K562 (cell line): ENCODE measurements around the gene CDC42EP3. TPM values are rescaled to one million over a fixed set of nuclear protein-coding genes. Genes with fewer than 3 reads are reported as not detected.

ENCODE experiments used
- ATAC-seq: fragments of 200-7000 bp; cut with Tn5 transposase; 3 replicates; pipeline ENCODE4 v1.9.1; 2020; ENCODE audit warnings: moderate library complexity
- BruUV-seq: library from RNA; stranded (reverse); fragments of 400-500 nt; replicated peaks from 2 replicates; lab custom pipeline; 2021; lab: Mats Ljungman, UMichigan
- CTCF ChIA-PET: fragments of 300-600 bp; formaldehyde crosslinking; extraction: SDS; loops from one replicate; lab custom pipeline; 2021; ENCODE audit warnings: low intra/inter-chr PET ratio; lab: Yijun Ruan, JAX
- POLR2A ChIA-PET: fragments of 300-600, 350-650 bp; sonication (Branson Sonifier 250); formaldehyde crosslinking; extraction: SDS; loops from one replicate; lab custom pipeline; 2021; ENCODE audit warnings: antibody characterized with exemption, inconsistent platforms; lab: Yijun Ruan, JAX
- DNase-seq, 4 experiments: peaks; one replicate each; pipeline versions ENCODE4 v3.0.0 to v3.0.0-alpha.2; 2011 to 2018; ENCODE audit warnings: low spot score in 3 of 4, mixed read lengths in 3 of 4; ENCODE audit errors: extremely low read depth in 1 of 4
- FAIRE-seq: peaks from 2 replicates; lab custom pipeline; 2011; peaks lifted over from hg19 to GRCh38; lab: Jason Lieb, UNC
- H2AFZ ChIP-seq: 2 replicates; pipeline ENCODE4 v1.6.0; 2011; ENCODE audit warnings: low read depth, low read length, control low read depth, inconsistent platforms
- H3K27ac ChIP-seq: fragments of 200-600 bp; 3 replicates; pipeline ENCODE4 v1.8.0; 2011; ENCODE audit warnings: low read depth, mild to moderate bottlenecking, control low read depth, inconsistent platforms, low read length, moderate library complexity, mixed read lengths; ENCODE audit errors: extremely low read depth
- H3K27me3 ChIP-seq, 2 experiments: fragments of 300-600 bp in 1 of 2; 2 replicates in 1 of 2; 3 replicates in 1 of 2; pipeline versions ENCODE4 v1.6.0 to v1.8.0; 2011; ENCODE audit warnings: inconsistent platforms in 2 of 2, low read length in 2 of 2, mild to moderate bottlenecking in 1 of 2, mixed read lengths in 1 of 2, moderate library complexity in 1 of 2; ENCODE audit not compliant: control insufficient read depth in 2 of 2, insufficient read depth in 2 of 2
- H3K36me3 ChIP-seq: fragments of 300-600 bp; 3 replicates; pipeline ENCODE4 v1.8.0; 2011; ENCODE audit warnings: mild to moderate bottlenecking, low read length, inconsistent platforms; ENCODE audit not compliant: control insufficient read depth, insufficient read depth
- H3K4me1 ChIP-seq, 2 experiments: fragments of 200-600 bp in 1 of 2; replicated peaks in 1 of 2; 2 replicates in 1 of 2; 3 replicates in 1 of 2; pipeline versions ENCODE4 v1.5.1 to v1.8.0; 2011; ENCODE audit warnings: inconsistent platforms in 2 of 2, low read length in 2 of 2, mild to moderate bottlenecking in 1 of 2, mixed read lengths in 1 of 2, moderate library complexity in 1 of 2; ENCODE audit not compliant: control insufficient read depth in 2 of 2, insufficient read depth in 2 of 2
- H3K4me2 ChIP-seq: 2 replicates; pipeline ENCODE4 v1.6.1; 2011; ENCODE audit warnings: low read length, control low read depth, inconsistent platforms, mixed read lengths; ENCODE audit not compliant: insufficient read depth
- H3K4me3 ChIP-seq: fragments of 200-600 bp; sonication (generic), shearing (Covaris generic); 2 replicates; pipeline ENCODE4 v1.5.1; 2016; ENCODE audit warnings: control low read depth, inconsistent platforms
- H3K79me2 ChIP-seq: fragments of 200-600 bp; 3 replicates; pipeline ENCODE4 v1.8.0; 2011; ENCODE audit warnings: low read length, inconsistent platforms; ENCODE audit not compliant: control insufficient read depth, insufficient read depth
- H3K9ac ChIP-seq, 2 experiments: 2 replicates each; pipeline versions ENCODE4 v1.6.0 to v1.6.1; 2011; ENCODE audit warnings: low read depth in 2 of 2, low read length in 2 of 2, control low read depth in 1 of 2, inconsistent platforms in 1 of 2, mild to moderate bottlenecking in 1 of 2, mixed read lengths in 1 of 2; ENCODE audit not compliant: insufficient read depth in 1 of 2
- H3K9me1 ChIP-seq: one replicate; pipeline ENCODE4 v1.6.0; 2011; ENCODE audit warnings: inconsistent platforms, mild to moderate bottlenecking, low read length, moderate library complexity; ENCODE audit not compliant: control insufficient read depth, insufficient read depth
- H3K9me3 ChIP-seq: replicated peaks from 2 replicates; pipeline ENCODE4 v1.5.1; 2011; ENCODE audit warnings: low read depth, low read length, inconsistent platforms; ENCODE audit not compliant: control insufficient read depth, insufficient read depth
- H4K20me1 ChIP-seq: replicated peaks from 2 replicates; pipeline ENCODE4 v1.6.1; 2011; ENCODE audit warnings: low read length, inconsistent platforms, mixed read lengths; ENCODE audit not compliant: control insufficient read depth, insufficient read depth
- ARID3A ChIP-seq: IDR thresholded peaks from 2 replicates; pipeline ENCODE4 v1.6.1; 2012; ENCODE audit warnings: low read depth, low read length, improper control_type of control experiment, borderline replicate concordance
- PBX2 ChIP-seq, 2 experiments: IDR thresholded peaks in 1 of 2; conservative IDR thresholded peaks in 1 of 2; 2 replicates each; pipeline ENCODE4 v1.6.1; 2016; ENCODE audit warnings: low read depth in 2 of 2, mild to moderate bottlenecking in 1 of 2, missing compliant biosample characterization in 1 of 2, missing genetic modification characterization in 1 of 2, moderate library complexity in 1 of 2
- PRDM10 ChIP-seq: fragments of 450-650 bp; IDR thresholded peaks from 2 replicates; pipeline ENCODE4 v1.6.1; 2018; ENCODE audit not compliant: partially characterized antibody
- PURB ChIP-seq: sonication (generic); formaldehyde crosslinking; IDR thresholded peaks from 2 replicates; pipeline ENCODE4 v1.9.0; 2021; ENCODE audit warnings: low read depth, mild to moderate bottlenecking, missing genetic modification reagents
- TAF1 ChIP-seq: IDR thresholded peaks from 2 replicates; pipeline ENCODE4 v1.6.1; 2011; ENCODE audit warnings: mild to moderate bottlenecking, low read length, moderate library complexity; ENCODE audit not compliant: insufficient read depth, control insufficient read depth, severe bottlenecking; ENCODE audit errors: extremely low read depth
- TAF15 ChIP-seq: fragments of 200-400 bp; formaldehyde crosslinking; IDR thresholded peaks from 2 replicates; pipeline ENCODE4 v1.6.1; 2017; ENCODE audit warnings: mild to moderate bottlenecking, low read depth, low read length, moderate library complexity
- TOE1 ChIP-seq, 2 experiments: fragments of 450-650 bp in 1 of 2; sonication (generic) in 1 of 2; formaldehyde crosslinking in 1 of 2; IDR thresholded peaks; 2 replicates each; pipeline versions ENCODE4 v1.7.1 to v1.8.0; 2016 to 2022; ENCODE audit warnings: borderline replicate concordance in 2 of 2, mild to moderate bottlenecking in 2 of 2, antibody characterized with exemption in 1 of 2, inconsistent platforms in 1 of 2, low read depth in 1 of 2, missing genetic modification reagents in 1 of 2, moderate library complexity in 1 of 2
- ZNF511 ChIP-seq: sonication (generic); formaldehyde crosslinking; IDR thresholded peaks from 2 replicates; pipeline ENCODE4 v1.8.0; 2022; ENCODE audit warnings: mild to moderate bottlenecking, missing genetic modification reagents
- ZNF785 ChIP-seq: fragments of 250-450 bp; sonication (Bioruptor Pico); IDR thresholded peaks from 2 replicates; pipeline ENCODE4 v1.4.0; 2020; ENCODE audit warnings: mild to moderate bottlenecking
- WGBS: fragments of 100-300 bp; shearing (Covaris generic); methylation state at CpG from one replicate; pipeline ENCODE4 v1.1.6; 2016; ENCODE audit warnings: low coverage, mixed read lengths; ENCODE audit not compliant: insufficient coverage; ENCODE audit errors: missing lambda C conversion rate; 5-methylcytosine and 5-hydroxymethylcytosine counted together
- in situ Hi-C: fragments of 300-500 bp; cut with MboI; formaldehyde crosslinking; loops from 4 replicates; pipeline ENCODE4 v1.15.0; 2018; ENCODE audit warnings: inconsistent platforms, mixed read lengths
- intact Hi-C: fragments of 100-400 bp; cut with micrococcal nuclease; formaldehyde crosslinking; loops from 2 replicates; pipeline ENCODE4 v1.14.2; 2022
- polyA plus RNA-seq, 8 experiments: library from polyadenylated mRNA; depleted of rRNA in 4 of 8; stranded (reverse) in 5 of 8; unstranded in 3 of 8; fragments of >200 nt; fragmentation: Nextera tagmentation in 2 of 8; fragmentation: Illumina TruSeq in 1 of 8; extraction: Ambion mirVana in 2 of 8; extraction: Trizol in 1 of 8; gene quantifications; 2 replicates each; pipeline versions ENCODE4 v1.2.1 to v1.2.3, GENCODE V29; 2011 to 2014; ENCODE audit warnings: inconsistent platforms in 1 of 8, missing spikeins in 1 of 8
- total RNA-seq, 7 experiments: library from RNA; depleted of rRNA in 6 of 7; stranded (reverse); fragments of >200 nt in 6 of 7; fragmentation: Illumina TruSeq in 2 of 7; extraction: Trizol in 2 of 7; gene quantifications; 2 replicates each; pipeline versions ENCODE4 v1.2.1 to v1.2.3, GENCODE V29; 2011 to 2021; ENCODE audit warnings: low replicate concordance in 1 of 7

The CDC42EP3 gene
- total and polyA plus RNA-seq, 9 of the 15 experiments (the other 6 are each of a cell fraction or from before 2014, with no cell fraction given): 0.72 to 6.4 (median 2.0) TPM

- ChIA-PET POLR2A (no interaction called here), CTCF (no interaction called here)
- FAIRE-seq: no peak
- intact Hi-C loops (no loop called here), in situ Hi-C loops (loop anchor here (5.0 kb wide), 1 partner anchor 54 kb away; no protein-coding TSS in a partner anchor)
- BruUV-seq: no TSS peak
- Histone ChIP-seq H3K4me3 (no peak overlapping the region), H3K36me3 (no peaks in the 10 kb centered on the region), H3K4me1 (no peaks in the 10 kb centered on the region), H3K9ac (no peak overlapping the region), H2AFZ (no peak overlapping the region), H3K4me2 (no peak overlapping the region), H3K9me3 (peaks cover 4% of the 10 kb centered on the region; the same call in 1 of the 2 replicates), H3K27me3 (no peaks in the 10 kb centered on the region), H3K79me2 (no peaks in the 10 kb centered on the region), H4K20me1 (no peaks in the 10 kb centered on the region), H3K27ac (no peak overlapping the region), H3K9me1 (no peaks in the 10 kb centered on the region)
- ATAC-seq: no peak
- WGBS: 67% methylated on average over 3 of the region's 3 CpGs
- DNase-seq: no peak
- no peak for TF ChIP-seq PRDM10
- no peak for TF ChIP-seq ARID3A
- no peak for TF ChIP-seq TAF15
- TF ChIP-seq ZNF511 (CRISPR knock-in tag): no peak
- no peak for TF ChIP-seq PURB (CRISPR knock-in tag)
- no peak for TF ChIP-seq PBX2 (CRISPR knock-in tag; IDR thresholded peaks at IDR 0.05; ENCODE audit: low read depth)
- no peak for TF ChIP-seq PBX2 (tag; conservative IDR thresholded peaks at IDR 0.05; ENCODE audit: low read depth)
- TF ChIP-seq TOE1 (IDR thresholded peaks at IDR 0.05; ENCODE audit: borderline replicate concordance): no peak
- TF ChIP-seq TOE1 (CRISPR knock-in tag; IDR thresholded peaks at IDR 0.05; ENCODE audit: borderline replicate concordance, low read depth): no peak
- no peak for TF ChIP-seq TAF1
- TF ChIP-seq ZNF785 (CRISPR knock-in tag): no peak
These were observed 77.7 kb downstream of the CDC42EP3 start for GRCh38 chr2:37593694-37594093.
